ENCODE results near the gene SLC1A4. TPM values are rescaled to one million over a fixed set of nuclear protein-coding genes. Genes with fewer than 3 reads are reported as not detected.
A peak's percentile ranks its signal among the peaks of the same experiment; 100 is the strongest.
"Not testable (repeated sequence)": the region's sequence is repeated elsewhere in the genome, so short reads cannot be mapped to it uniquely, and the experiment has no call there.

Gene SLC1A4
- polyA plus RNA-seq, 1 of the 3 experiments (the other 2 are of a cell fraction) = 4.4 TPM

DNA sequence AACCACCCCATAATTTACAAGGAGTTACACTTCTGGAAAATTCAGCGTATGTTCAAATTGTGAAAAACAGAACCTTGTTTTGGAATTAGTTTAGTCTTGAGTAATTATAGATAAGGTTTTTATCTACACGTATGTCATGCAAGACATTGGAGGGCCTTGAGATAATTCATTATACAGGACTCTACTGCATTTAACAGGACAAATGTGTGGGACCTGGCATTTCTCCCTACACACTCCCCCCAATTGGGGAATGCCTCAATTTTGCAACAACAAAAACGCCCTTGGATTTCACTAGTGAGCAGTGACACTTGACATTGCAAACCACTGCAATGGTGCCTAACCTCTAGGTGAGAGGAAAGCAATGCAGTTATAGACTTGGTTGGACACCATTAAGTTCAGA, 11.4 kb downstream of the SLC1A4 start (continued):
- TF ChIP-seq CHD2 (IDR thresholded peaks at IDR 0.05; ENCODE audit: low read length, partially characterized antibody) = no peak
- no peak for TF ChIP-seq NRF1 (IDR thresholded peaks at IDR 0.05; ENCODE audit: low read depth, low read length)
- TF ChIP-seq EZH2phosphoT487 (IDR thresholded peaks at IDR 0.05; ENCODE audit: borderline replicate concordance, low read depth) = no peak
- TF ChIP-seq RCOR1 (IDR thresholded peaks at IDR 0.05; ENCODE audit: low read length) = peak; percentile 56; the same call in 1 of the 2 replicates
- TF ChIP-seq FOXJ3 (CRISPR knock-in tag; IDR thresholded peaks at IDR 0.05) = no peak
- no peak for TF ChIP-seq FOXM1 (IDR thresholded peaks at IDR 0.05; ENCODE audit: low read depth)
- no peak for TF ChIP-seq NFIC (IDR thresholded peaks at IDR 0.05; ENCODE audit: borderline replicate concordance)
- peak; percentile 38; the same call in 1 of the 2 replicates for TF ChIP-seq GATA2 (CRISPR knock-in tag; IDR thresholded peaks at IDR 0.05)
- TF ChIP-seq TAF1 (IDR thresholded peaks at IDR 0.05; ENCODE audit: borderline replicate concordance, low read depth, low read length) = no peak

DNA sequence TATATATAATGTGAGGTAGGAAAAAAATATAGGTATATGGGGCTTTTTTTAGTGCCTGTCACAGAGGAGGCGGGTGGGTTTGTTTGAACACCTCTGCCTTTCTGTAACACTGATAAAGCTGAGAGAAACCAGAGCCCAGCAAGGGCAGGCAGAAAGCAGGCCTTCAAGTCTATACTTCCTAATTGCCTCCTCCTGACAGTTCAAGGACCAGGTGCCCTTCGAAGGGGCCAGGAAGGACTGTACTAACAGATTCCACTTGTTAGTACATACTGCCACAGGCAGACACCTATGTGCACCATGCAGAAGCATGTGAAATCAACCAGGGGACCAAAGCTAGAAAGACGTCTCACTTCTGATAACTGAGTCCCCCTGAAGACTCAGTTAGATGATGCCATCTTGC, 13.8 kb downstream of the SLC1A4 start:
- DNase-seq = no peak
- ChIA-PET POLR2A (no interaction called here), CTCF (interaction anchor here (2.4 kb wide), 1 partner anchor 85 kb away, joined by 6 read pairs; no protein-coding TSS in a partner anchor)
- Histone ChIP-seq H4K20me1 (ENCODE audit: insufficient read depth) (no peaks in the 10 kb centered on the region), H3K9me3 (no peaks in the 10 kb centered on the region), H3K4me1 (ENCODE audit: control insufficient read depth in 1 of 2, insufficient read depth in 2 of 2, low read depth in 1 of 2, low read length in 1 of 2) (peaks cover 13 to 14% of the 10 kb centered on the region in 2 experiments; a peak in 2 of 4 replicates), H3K4me2 (no peak overlapping the region), H3K27me3 (ENCODE audit: insufficient read depth) (no peaks in the 10 kb centered on the region), H3F3A (replicated peaks; ENCODE audit: insufficient read depth) (peaks cover 3% of the 10 kb centered on the region), H3K9me2 (no peaks in the 10 kb centered on the region), H3K4me3 (ENCODE audit: low read depth in 2 of 2, low read length in 1 of 2) (no peak overlapping the region), H2AFZ (ENCODE audit: low read depth) (no peak overlapping the region), H3K79me2 (ENCODE audit: insufficient read depth) (no peaks in the 10 kb centered on the region), H3K27ac (ENCODE audit: low read depth in 2 of 2, low read length in 1 of 2) (no peak overlapping the region), H3K36me3 (replicated peaks in 1 of 2; ENCODE audit: control insufficient read depth in 1 of 2, insufficient read depth in 2 of 2, low read length in 1 of 2) (peaks cover 3 to 6% of the 10 kb centered on the region in 2 experiments), H3K9ac (no peak overlapping the region)
- 86% methylated on average over 3 of the region's 3 CpGs for WGBS (ENCODE audit: low lambda C conversion rate)
- TF ChIP-seq EP300 (IDR thresholded peaks at IDR 0.05; ENCODE audit: borderline replicate concordance in 1 of 2, low read depth in 1 of 2, low read length in 1 of 2) (no peak), RFX5 (IDR thresholded peaks at IDR 0.05; ENCODE audit: low read length) (no peak), TAF1 (IDR thresholded peaks at IDR 0.05; ENCODE audit: borderline replicate concordance, low read depth, low read length) (no peak), SMC3 (IDR thresholded peaks at IDR 0.05; ENCODE audit: low read depth, low read length) (no peak), MXI1 (IDR thresholded peaks at IDR 0.05; ENCODE audit: low read depth, low read length) (no peak), GATA2 (CRISPR knock-in tag; IDR thresholded peaks at IDR 0.05) (no peak), RCOR1 (IDR thresholded peaks at IDR 0.05; ENCODE audit: low read length) (no peak), RXRA (IDR thresholded peaks at IDR 0.05; ENCODE audit: borderline replicate concordance, low read depth) (no peak), MEF2A (IDR thresholded peaks at IDR 0.05; ENCODE audit: borderline replicate concordance, low read depth) (no peak), FOXM1 (IDR thresholded peaks at IDR 0.05; ENCODE audit: low read depth) (no peak), FOXJ3 (CRISPR knock-in tag; IDR thresholded peaks at IDR 0.05) (no peak), TEAD4 (IDR thresholded peaks at IDR 0.05; ENCODE audit: borderline replicate concordance, insufficient read depth) (no peak), NRF1 (IDR thresholded peaks at IDR 0.05; ENCODE audit: low read depth, low read length) (no peak)
- TF ChIP-seq, protein P1, sequence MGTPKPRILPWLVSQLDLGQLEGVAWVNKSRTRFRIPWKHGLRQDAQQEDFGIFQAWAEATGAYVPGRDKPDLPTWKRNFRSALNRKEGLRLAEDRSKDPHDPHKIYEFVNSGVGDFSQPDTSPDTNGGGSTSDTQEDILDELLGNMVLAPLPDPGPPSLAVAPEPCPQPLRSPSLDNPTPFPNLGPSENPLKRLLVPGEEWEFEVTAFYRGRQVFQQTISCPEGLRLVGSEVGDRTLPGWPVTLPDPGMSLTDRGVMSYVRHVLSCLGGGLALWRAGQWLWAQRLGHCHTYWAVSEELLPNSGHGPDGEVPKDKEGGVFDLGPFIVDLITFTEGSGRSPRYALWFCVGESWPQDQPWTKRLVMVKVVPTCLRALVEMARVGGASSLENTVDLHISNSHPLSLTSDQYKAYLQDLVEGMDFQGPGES (IDR thresholded peaks at IDR 0.05; ENCODE audit: low read depth, low read length) = no peak
- TF ChIP-seq, protein P2, sequence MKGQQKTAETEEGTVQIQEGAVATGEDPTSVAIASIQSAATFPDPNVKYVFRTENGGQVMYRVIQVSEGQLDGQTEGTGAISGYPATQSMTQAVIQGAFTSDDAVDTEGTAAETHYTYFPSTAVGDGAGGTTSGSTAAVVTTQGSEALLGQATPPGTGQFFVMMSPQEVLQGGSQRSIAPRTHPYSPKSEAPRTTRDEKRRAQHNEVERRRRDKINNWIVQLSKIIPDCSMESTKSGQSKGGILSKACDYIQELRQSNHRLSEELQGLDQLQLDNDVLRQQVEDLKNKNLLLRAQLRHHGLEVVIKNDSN (IDR thresholded peaks at IDR 0.05; ENCODE audit: borderline replicate concordance, low read depth) = no peak
- TF ChIP-seq, protein P3, sequence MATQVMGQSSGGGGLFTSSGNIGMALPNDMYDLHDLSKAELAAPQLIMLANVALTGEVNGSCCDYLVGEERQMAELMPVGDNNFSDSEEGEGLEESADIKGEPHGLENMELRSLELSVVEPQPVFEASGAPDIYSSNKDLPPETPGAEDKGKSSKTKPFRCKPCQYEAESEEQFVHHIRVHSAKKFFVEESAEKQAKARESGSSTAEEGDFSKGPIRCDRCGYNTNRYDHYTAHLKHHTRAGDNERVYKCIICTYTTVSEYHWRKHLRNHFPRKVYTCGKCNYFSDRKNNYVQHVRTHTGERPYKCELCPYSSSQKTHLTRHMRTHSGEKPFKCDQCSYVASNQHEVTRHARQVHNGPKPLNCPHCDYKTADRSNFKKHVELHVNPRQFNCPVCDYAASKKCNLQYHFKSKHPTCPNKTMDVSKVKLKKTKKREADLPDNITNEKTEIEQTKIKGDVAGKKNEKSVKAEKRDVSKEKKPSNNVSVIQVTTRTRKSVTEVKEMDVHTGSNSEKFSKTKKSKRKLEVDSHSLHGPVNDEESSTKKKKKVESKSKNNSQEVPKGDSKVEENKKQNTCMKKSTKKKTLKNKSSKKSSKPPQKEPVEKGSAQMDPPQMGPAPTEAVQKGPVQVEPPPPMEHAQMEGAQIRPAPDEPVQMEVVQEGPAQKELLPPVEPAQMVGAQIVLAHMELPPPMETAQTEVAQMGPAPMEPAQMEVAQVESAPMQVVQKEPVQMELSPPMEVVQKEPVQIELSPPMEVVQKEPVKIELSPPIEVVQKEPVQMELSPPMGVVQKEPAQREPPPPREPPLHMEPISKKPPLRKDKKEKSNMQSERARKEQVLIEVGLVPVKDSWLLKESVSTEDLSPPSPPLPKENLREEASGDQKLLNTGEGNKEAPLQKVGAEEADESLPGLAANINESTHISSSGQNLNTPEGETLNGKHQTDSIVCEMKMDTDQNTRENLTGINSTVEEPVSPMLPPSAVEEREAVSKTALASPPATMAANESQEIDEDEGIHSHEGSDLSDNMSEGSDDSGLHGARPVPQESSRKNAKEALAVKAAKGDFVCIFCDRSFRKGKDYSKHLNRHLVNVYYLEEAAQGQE (IDR thresholded peaks at IDR 0.05; ENCODE audit: low read depth, low read length) = no peak
- TF ChIP-seq, protein P4, sequence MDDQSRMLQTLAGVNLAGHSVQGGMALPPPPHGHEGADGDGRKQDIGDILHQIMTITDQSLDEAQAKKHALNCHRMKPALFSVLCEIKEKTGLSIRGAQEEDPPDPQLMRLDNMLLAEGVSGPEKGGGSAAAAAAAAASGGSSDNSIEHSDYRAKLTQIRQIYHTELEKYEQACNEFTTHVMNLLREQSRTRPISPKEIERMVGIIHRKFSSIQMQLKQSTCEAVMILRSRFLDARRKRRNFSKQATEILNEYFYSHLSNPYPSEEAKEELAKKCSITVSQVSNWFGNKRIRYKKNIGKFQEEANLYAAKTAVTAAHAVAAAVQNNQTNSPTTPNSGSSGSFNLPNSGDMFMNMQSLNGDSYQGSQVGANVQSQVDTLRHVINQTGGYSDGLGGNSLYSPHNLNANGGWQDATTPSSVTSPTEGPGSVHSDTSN (IDR thresholded peaks at IDR 0.05) = no peak

DNA sequence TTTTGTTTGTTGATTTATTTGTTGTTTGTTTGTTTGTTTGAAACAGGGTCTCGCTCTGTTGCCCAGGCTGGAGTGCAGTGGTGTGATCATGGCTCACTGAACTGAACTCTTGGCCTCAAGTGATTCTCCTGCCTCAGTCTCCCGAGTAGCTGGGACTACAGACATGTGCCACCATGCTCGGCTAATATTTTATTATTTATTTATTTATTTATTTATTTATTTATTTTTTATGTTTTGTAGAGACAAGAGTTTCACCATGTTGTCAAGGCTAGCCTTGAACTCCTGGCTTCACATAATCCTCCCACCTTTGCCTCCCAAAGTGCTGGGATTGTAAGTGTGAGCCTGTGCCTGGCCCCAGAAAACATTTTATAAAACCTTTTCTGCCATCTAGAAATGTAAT, 15.0 kb downstream of the SLC1A4 start:
- H3K36me3 ChIP-seq (replicated peaks in 1 of 2; ENCODE audit: control insufficient read depth in 1 of 2, insufficient read depth in 2 of 2, low read length in 1 of 2); H3K4me1 ChIP-seq (ENCODE audit: control insufficient read depth in 1 of 2, insufficient read depth in 2 of 2, low read depth in 1 of 2, low read length in 1 of 2); H3K79me2 ChIP-seq (ENCODE audit: insufficient read depth); H3K4me3 ChIP-seq (ENCODE audit: low read depth in 2 of 2, low read length in 1 of 2); H3F3A ChIP-seq (replicated peaks; ENCODE audit: insufficient read depth); H2AFZ ChIP-seq (ENCODE audit: low read depth); POLR2A ChIA-PET; H4K20me1 ChIP-seq (ENCODE audit: insufficient read depth); H3K27ac ChIP-seq (ENCODE audit: low read depth in 2 of 2, low read length in 1 of 2); H3K9ac ChIP-seq; H3K4me2 ChIP-seq; H3K9me3 ChIP-seq; H3K27me3 ChIP-seq (ENCODE audit: insufficient read depth); DNase-seq; H3K9me2 ChIP-seq: not testable (repeated sequence)
- CTCF ChIA-PET = interaction anchor here (2.4 kb wide), 1 partner anchor 86 kb away, joined by 6 read pairs; no protein-coding TSS in a partner anchor
- 95% methylated on average over 3 of the region's 3 CpGs for WGBS (ENCODE audit: low lambda C conversion rate)

All from SK-N-SH (cell line).